ENCODE data around the gene NEK6.

The NEK6 gene

DNA sequence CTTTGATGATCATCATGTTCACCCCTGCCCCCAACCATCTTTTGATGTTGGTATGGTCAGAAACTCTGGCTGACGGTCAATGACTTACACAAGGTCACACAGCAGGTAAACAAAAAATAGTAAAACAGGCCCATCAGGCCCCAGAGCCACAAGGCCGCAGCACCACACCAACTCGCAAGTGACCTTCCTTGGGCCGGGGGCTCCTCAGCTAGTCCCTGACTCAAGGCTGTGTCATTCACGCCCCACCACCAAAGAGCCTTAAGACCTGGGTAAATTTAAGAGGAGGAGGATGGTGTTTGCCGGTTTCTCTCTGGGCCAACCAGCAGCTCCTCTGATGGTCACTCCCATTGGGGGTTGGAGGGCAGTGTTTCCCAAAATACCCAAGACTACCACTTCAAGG is 101.7 kb downstream of the NEK6 start:
- no peak for DNase-seq

DNA sequence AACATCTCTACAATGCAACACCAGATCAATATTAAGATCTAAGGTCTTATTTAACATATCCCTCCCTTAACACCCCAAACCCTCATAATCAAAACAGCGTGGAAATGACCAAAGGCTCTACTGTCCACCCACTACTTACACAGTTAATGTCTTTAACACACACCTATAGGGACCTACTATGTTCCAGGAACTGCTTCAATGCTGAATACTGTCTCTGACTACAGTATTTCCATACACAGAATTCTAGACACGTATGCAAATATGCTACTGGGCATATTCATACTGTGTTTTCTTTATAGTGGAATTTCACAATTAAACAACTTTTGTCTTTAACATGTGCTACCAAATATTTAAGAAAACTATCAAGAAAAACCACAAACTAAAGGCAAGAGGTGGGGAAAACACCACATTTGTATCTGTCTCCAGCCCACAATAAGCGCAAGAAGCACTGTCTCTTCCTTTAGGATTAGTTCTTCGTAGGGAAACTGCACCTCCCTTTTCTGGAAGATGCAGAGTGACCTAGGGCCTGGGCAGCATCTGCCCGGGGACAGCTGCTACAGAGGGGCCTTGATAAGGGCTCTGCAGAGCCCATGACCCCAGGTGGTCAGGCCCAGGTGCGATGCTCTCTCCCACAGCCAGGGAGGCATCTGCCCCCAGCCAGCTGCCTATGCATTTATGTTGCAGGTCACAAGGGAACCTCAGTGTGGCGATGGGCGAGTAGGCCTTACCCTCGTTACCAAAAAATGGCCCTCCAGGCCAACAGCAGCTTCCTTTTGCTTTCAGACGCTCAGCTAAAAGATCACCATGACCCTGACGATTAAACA is 102.3 kb downstream of the NEK6 start:
- no peak for DNase-seq

- no peak for DNase-seq
Measured at GRCh38 chr9:124361128-124361527, 103.4 kb downstream of the NEK6 start.

DNA sequence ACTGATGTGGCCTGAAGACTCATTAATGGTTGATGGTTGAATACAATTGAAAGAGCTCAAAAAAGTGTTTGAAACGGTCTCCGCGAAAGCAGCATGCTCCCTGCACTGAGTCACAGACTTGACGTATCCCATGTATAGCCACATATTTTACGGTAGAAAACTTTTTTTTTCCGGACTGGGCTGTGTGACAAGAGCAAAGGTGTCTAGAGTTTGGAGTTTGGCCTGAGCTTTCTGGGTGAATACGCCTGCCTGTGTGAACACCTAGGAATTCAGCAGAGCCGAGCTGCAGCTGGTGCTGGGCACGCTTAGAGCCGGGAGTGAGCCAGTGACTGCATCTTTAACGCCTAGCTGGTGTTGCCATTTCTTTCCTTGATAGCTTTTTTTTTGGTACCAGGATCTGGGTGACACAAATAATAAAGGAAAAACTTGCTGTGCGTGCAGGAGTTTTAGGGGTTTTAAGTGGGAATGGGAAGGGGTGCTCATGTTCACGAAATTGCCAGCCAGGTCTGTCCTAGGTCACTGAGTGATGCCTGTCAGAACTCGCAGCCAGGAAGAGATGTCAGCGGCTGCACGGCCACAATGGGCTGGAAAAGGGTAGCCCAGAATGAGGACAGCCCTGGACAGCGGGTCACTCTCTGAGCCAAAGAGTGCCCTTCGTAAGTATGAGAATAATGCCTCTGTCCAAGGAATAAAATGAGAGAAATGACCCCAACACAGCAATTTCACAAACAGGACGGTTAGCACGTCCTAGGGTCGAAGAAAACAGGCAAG is 105.8 kb downstream of the NEK6 start:
- DNase-seq = no peak

GRCh38 chr9:124364141-124364540 is 106.4 kb downstream of the NEK6 start:
- no peak for DNase-seq

- no peak for DNase-seq
Measured at GRCh38 chr9:124365036-124365435, 107.3 kb downstream of the NEK6 start.

- no peak for DNase-seq
Measured at GRCh38 chr9:124366476-124367220, 108.9 kb downstream of the NEK6 start.

- no peak for DNase-seq
Measured at GRCh38 chr9:124368692-124369091, 110.9 kb downstream of the NEK6 start.

DNA sequence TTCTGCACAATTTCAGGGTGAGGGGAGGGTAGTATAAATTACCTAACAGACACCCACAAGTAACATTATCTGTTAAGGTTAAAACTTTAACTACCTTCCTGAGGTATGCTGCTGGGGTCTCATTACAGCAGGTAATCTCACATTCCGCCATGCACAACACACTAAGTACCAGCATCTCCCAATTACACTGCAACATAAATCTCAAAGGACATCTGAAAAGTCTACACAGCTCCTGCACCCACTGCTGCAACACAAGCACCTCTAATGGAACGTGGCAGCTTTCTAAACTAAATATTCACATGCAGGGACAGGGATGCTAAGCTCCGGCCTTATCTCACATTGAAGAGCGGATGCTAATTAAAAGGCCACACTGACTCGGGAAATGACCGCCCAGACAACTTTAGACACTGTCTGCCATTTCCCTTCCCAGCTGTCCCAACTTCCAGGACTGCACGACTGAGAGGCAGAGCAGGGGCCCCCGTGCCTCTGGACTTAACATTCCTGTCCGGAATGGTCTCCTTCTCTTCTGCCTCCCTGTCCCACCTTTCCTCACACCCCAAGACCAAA is 111.6 kb downstream of the NEK6 start:
- DNase-seq = no peak

- no peak for DNase-seq
Measured at GRCh38 chr9:124370896-124371582, 113.3 kb downstream of the NEK6 start.

DNA sequence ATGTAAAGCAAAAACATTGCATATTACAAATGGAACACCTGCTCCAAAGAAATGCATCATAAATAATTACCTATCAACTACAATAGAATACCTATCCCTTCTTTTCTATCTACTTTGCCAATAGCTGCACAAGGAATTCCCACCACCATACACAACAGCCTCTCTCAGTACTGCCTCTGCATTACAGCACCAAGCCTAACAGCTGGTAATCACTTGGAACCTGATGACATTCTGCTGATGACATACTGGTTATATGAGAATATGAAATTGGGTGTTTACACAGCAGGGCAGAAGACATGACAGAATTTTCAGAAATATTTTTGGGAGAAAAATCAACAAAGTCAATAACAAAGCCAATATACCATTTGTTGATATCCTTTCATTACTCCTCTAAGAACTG is 114.3 kb downstream of the NEK6 start:
- DNase-seq = no peak

- no peak for DNase-seq
Measured at GRCh38 chr9:124373386-124373785, 115.6 kb downstream of the NEK6 start.

- no peak for DNase-seq
Measured at GRCh38 chr9:124373851-124374250, 116.1 kb downstream of the NEK6 start.

- no peak for DNase-seq
Measured at GRCh38 chr9:124375726-124376125, 118.0 kb downstream of the NEK6 start.

DNA sequence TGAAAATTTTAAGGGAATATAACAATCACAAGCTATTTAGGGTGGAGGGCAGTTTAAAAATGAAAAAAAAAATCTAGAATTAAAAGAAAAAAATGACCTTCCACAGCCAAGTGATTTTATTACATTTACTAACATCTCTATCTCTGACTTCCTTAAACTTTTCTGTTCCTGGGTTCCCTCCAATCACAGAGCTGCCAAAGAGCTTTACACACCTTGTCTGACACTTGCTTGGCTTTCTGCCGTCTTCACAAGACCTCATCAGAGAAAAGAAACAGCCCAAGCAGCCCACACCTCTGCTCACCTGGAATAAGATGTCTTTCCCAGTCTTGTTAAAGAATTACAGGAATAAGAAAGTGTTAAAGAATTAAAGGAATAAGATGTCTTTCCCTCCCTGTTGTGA is 118.6 kb downstream of the NEK6 start:
- no peak for DNase-seq

GRCh38 chr9:124377551-124378406 is 120.0 kb downstream of the NEK6 start:
- DNase-seq = no peak

- DNase-seq = peak; percentile 30
Measured at GRCh38 chr9:124381170-124381945, 123.6 kb downstream of the NEK6 start.

DNA sequence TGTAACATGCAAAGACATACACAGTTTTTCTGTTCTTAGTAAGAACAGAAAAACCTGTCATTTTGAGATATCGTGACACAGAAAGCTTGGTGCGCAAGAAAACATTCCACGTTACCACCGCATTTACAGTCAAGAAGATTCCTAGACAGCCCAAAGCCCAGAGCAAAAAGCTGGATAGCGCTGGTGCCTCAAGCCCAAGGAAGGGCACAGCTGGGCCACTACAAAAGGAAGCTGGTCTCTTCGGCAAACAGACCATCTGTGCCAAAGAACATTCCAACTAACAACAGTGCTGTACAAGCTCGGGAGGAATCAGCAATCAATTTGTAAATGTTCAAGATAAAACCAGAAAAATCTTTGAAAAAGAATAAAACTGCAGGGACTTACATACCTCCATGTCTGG is 126.5 kb downstream of the NEK6 start:
- DNase-seq = no peak

- DNase-seq = no peak
Measured at GRCh38 chr9:124384846-124385245, 127.1 kb downstream of the NEK6 start.

GRCh38 chr9:124385623-124386022 is 127.9 kb downstream of the NEK6 start:
- no peak for DNase-seq

DNA sequence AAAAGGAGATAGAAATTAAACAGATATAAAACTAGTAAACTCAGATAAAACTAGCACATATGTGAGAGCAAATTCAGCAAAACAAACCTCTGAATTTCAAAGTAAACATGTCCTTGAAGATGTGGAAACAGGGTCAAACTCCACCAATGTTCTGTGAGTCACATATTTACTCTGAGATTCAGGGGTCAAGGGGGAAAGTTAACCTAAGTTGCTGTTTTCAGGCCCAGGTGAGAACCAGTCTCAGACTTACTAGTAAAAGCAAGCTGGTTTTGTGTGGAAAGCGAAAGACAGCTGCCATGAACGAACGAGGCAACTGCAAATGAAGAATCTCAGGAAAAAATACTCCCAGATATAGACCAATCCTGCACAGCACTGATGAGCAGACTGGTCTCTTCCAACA is 128.5 kb downstream of the NEK6 start:
- DNase-seq = no peak

All from activated CD4-positive, alpha-beta T cell treated with anti-CD3 and anti-CD28 coated beads, Interleukin-2, amount 50 U/mL, for 16 hours (primary cell).